ENCODE measurements around the gene SCN4A. TPM values are rescaled to one million over a fixed set of nuclear protein-coding genes. Genes with fewer than 3 reads are reported as not detected.

The SCN4A gene
- total RNA-seq, 1 donor from 2014 or later, result 0.18 TPM

DNA sequence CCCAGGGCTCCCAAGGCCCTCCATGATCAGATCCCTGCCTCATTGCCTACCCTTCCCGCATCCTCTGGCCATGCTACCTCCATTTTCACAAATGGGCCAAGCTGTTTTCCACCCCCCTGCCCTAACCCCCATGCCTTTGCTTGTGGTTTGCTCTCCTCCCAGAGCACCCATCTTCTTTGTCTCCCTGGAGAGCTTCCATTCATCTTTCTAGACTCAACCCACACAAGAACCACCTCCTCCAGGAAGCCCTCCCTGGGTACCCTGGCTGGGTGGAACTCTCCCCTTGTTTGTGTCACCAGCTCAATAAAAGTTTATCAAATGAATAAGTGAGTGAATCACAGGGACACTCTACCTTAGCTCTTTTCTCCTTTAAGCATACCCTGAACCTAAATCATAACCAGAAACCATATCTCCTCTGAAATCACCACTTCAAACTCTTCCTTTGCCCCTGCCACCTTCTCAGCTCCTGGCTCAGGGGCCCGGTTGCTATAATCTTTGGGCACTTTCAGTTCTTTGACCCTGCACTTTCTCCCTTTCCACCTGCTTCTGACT, 2.9 kb upstream of the SCN4A start:
- no peak overlapping the region for H3K27ac ChIP-seq
- no peaks in the 10 kb centered on the region for H3K36me3 ChIP-seq
- no peak overlapping the region for H3K4me3 ChIP-seq
- H3K4me1 ChIP-seq, result peaks cover 9% of the 10 kb centered on the region
- TF ChIP-seq, protein P1, sequence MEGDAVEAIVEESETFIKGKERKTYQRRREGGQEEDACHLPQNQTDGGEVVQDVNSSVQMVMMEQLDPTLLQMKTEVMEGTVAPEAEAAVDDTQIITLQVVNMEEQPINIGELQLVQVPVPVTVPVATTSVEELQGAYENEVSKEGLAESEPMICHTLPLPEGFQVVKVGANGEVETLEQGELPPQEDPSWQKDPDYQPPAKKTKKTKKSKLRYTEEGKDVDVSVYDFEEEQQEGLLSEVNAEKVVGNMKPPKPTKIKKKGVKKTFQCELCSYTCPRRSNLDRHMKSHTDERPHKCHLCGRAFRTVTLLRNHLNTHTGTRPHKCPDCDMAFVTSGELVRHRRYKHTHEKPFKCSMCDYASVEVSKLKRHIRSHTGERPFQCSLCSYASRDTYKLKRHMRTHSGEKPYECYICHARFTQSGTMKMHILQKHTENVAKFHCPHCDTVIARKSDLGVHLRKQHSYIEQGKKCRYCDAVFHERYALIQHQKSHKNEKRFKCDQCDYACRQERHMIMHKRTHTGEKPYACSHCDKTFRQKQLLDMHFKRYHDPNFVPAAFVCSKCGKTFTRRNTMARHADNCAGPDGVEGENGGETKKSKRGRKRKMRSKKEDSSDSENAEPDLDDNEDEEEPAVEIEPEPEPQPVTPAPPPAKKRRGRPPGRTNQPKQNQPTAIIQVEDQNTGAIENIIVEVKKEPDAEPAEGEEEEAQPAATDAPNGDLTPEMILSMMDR (IDR thresholded peaks at IDR 0.05), result no peak
- intact Hi-C loops (cut with DNase I), result no loop called here
- no peak for ATAC-seq
- no peaks in the 10 kb centered on the region for H3K9me3 ChIP-seq
- no peak for DNase-seq
- H3K27me3 ChIP-seq (ENCODE audit: low read depth), result no peaks in the 10 kb centered on the region

- no peaks in the 10 kb centered on the region for H3K36me3 ChIP-seq
- H3K9me3 ChIP-seq, result no peaks in the 10 kb centered on the region
- intact Hi-C loops (cut with DNase I), result no loop called here
- H3K27ac ChIP-seq, result no peak overlapping the region
- TF ChIP-seq, protein P1 (IDR thresholded peaks at IDR 0.05), result no peak
- no peak overlapping the region for H3K4me3 ChIP-seq
- DNase-seq, result no peak
- ATAC-seq, result no peak
- peaks cover 2% of the 10 kb centered on the region for H3K4me1 ChIP-seq
- no peaks in the 10 kb centered on the region for H3K27me3 ChIP-seq (ENCODE audit: low read depth)
Measured at GRCh38 chr17:63974594-63975192, 2.0 kb upstream of the SCN4A start.

DNA sequence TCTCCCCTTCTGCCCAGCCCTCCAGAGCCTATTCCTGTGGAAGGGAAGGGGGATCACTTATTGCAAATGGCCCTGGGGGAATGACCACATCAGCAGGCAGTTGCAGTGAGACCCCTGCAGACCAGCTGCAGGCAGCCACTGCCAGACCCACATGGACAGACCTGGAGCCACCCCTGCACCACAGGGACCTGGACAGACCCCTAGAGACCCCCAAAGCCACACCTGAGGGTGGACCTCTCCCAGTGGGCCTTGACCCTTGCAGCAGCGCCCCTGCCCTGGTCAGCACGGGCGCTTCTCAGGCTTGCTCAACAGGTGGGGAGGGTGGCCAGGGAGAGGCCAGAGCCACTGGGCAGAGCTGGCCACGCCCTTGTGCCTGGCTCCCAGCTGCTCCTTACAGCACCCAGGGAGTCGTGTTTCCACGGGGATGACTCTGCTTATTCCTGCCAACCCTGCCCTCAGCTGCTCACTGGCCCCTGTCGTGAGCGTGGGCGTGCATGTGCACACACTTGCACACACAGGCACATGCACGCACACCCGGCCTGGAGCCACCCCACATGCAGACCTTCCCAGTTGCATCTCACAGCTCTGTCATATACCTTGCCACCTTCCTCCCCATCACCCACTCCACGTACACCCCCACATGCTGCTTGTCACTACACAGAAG, 1.3 kb upstream of the SCN4A start:
- no peak for DNase-seq
- H3K4me1 ChIP-seq, result no peaks in the 10 kb centered on the region
- H3K9me3 ChIP-seq, result no peaks in the 10 kb centered on the region
- H3K27ac ChIP-seq, result no peak overlapping the region
- intact Hi-C loops (cut with DNase I), result no loop called here
- TF ChIP-seq, protein P1 (IDR thresholded peaks at IDR 0.05), result no peak
- ATAC-seq, result peak in 1 of 2 donors; percentile 37
- H3K27me3 ChIP-seq (ENCODE audit: low read depth), result no peaks in the 10 kb centered on the region
- no peak overlapping the region for H3K4me3 ChIP-seq
- H3K36me3 ChIP-seq, result no peaks in the 10 kb centered on the region

- H3K9me3 ChIP-seq, result no peaks in the 10 kb centered on the region
Measured at GRCh38 chr17:63973247-63973646, 529 bp upstream of the SCN4A start.

DNA sequence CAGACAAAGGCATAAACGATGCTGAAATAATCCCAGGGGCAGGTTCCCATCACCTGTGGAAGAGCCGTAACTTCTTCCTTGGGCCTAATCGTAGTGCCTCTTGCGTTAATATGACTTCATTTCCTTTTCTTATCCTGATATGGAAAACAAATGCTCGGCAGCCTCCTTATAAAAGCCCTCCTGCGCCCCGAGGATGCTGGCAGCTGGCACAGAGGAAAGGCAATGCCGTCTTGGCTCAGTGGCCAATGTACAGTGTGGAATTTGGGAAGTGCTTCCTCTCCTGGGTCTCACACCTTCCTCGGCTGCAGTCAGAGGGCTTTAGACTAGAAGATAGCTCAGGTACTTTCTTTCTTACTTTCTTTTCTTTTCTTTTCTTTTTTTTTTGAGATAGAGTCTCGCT, 3.4 kb downstream of the SCN4A start:
- Histone ChIP-seq H3K27ac (no peak overlapping the region), H3K9me3 (no peaks in the 10 kb centered on the region), H3K4me1 (no peaks in the 10 kb centered on the region), H3K4me3 (no peak overlapping the region), H3K36me3 (no peaks in the 10 kb centered on the region), H3K27me3 (ENCODE audit: low read depth) (no peaks in the 10 kb centered on the region)
- no peak for DNase-seq
- TF ChIP-seq, protein P1 (IDR thresholded peaks at IDR 0.05), result no peak
- ATAC-seq, result no peak
- intact Hi-C loops (cut with DNase I), result no loop called here

More at GRCh38 chr17:63973247-63973646, 529 bp upstream of the SCN4A start:
- H3K27ac ChIP-seq, result no peak overlapping the region
- H3K36me3 ChIP-seq, result no peaks in the 10 kb centered on the region
- no peaks in the 10 kb centered on the region for H3K4me1 ChIP-seq
- intact Hi-C loops (cut with DNase I), result no loop called here
- ATAC-seq, result no peak
- DNase-seq, result no peak
- no peaks in the 10 kb centered on the region for H3K27me3 ChIP-seq (ENCODE audit: low read depth)
- TF ChIP-seq, protein P1 (IDR thresholded peaks at IDR 0.05), result no peak
- H3K4me3 ChIP-seq, result no peak overlapping the region

All from lower lobe of right lung (tissue), 2 donors.